Activated T-cell treated with anti-CD3 and anti-CD28 coated beads, Interleukin-2, amount 50 U/mL, for 1 hour (primary cell): ENCODE measurements around the gene FADS2.

Experiments used
- DNase-seq: peaks from one replicate; pipeline ENCODE4 v3.0.0-alpha.2; 2020

The FADS2 gene

DNA sequence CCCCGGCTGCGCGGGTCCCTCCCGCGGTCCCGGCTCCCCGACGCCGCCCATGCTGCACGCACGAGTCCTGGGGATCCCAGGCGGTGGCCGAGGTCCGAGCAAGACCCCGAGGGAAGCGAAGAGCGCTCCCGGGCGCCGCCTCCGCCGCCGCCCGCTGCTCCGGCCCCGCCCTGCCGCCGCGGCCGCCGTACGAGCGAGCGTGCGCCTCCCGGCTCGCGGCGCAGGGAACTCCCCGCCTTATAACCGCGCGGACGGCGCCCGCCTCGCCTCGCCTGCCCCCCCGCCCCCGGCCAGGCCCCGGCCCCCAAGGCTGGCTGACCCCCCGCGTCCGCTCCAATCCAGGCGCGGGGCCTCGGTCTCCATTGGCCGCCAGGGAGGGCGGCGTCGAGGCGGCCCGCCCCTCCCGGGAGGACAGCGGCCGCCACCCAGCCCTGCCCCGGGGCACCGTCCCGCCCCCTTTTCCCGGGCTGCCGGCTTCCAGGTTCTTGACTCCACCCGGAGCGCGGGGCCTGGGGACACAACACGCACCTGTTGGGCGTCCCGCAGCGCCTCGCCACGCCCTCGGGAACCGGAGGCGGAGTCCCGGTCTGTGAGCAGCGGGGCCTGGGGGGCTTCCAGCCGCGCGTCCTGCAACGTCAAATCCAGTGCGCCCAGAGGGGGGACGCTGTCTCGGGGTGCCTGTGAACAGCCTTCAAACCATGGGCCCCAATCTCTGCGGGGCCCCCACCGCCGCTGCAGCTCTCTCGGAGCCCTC is 63.4 kb downstream of the FADS2 start, which contains the start of gene FADS3:
Gene FADS3 (minus strand): TSS at position 215 of the 754 bp plus-strand sequence. CDS start 164 bp downstream, at position 51.
- peak; percentile 71 for DNase-seq

- no peak for DNase-seq
Observed at GRCh38 chr11:61892085-61892370, 63.9 kb downstream of the FADS2 start.

- DNase-seq = no peak
Observed at GRCh38 chr11:61893981-61894380, 65.9 kb downstream of the FADS2 start.

DNA sequence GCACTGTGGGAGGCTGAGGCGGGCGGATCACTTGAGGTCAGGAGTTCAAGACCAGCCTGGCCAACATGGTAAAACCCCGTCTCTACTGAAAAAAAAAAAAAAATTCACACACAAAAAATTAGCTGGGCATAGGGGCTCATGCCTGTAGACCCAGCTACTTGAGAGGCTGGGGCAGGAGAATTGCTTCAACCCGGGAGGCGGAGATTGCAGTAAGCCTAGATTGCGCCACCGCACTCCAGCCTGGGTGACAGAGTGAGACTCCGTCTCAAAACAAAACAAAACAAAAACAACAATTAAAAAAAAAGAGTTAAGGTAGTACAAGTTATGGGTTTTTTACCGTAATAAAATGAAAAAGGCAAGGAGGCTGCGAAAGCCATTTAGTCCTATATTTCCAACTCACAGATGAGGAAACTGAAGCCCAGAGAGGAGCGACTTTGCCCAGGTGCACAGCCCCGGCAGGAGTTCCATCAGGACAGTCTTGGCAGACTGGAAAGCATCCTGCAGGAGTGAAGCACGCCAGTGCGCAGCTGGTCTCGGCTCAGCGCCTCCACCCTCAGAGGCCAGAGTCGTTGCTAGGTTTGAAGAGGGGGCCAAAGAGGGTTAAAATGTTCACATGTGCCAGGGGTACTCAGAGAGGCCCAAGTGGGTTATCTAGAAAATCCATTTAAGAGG is 67.1 kb downstream of the FADS2 start:
- no peak for DNase-seq

DNA sequence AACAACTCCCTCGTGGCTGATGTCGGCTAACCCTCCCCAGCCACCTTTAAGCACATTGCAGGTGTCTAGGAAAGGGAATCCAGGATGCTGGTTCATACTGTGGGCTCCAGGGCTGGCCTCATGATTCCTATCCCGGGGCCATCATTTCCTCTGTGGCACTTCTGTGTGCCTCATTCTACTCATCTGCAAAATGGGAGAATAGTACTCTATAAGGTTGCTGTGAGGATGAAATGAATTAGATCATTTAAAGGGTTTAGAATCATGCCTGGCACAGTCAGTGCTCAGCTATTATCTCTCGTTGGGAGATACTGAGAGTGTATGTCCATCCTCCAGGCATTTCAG is 67.6 kb downstream of the FADS2 start:
- DNase-seq = no peak

- DNase-seq = no peak
Observed at GRCh38 chr11:61896665-61897386, 68.7 kb downstream of the FADS2 start.

DNA sequence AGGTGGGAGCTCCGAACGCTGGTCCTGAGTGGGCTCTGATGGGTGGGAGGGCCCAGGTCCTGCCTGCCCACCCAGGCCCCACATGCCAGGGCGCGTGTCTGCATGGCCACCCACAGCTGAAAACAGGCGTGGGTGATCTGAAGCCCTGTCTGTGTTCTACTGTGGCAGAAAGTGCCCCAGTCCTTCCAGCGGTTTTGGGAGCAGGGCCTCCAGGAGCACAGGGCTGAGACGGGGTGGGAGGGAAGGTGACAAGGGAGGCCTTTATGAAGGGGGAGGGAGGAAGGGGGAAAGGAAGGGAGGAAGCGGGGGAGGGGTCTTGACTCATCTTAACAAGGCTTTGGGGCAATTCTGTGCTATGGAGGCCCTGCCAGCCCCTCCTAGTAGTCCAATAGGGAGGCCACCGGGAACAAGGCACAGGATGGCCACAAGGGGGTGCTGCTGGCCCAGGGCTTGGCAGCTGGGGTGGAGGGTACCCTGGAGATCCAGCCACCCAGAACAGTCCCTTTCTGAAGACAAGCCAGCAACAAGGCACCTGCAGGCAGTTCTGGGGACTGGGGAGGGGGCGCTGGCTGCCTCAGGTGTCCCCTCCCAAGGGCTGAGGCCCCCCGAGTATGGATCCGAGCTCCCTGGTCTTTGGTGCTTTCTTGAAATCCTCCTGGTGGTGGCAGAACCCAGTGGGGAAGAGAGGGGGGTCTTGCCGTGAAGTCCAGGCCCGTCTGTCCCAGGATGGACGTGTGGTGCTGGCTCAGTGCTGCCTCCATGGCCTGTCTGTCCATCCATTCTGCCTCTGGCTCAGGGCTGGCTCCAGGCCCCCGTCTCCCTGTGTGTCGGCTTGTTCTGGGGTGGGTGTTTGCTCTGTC is 69.5 kb downstream of the FADS2 start:
- peak; percentile 83 for DNase-seq

GRCh38 chr11:61898247-61898582 is 70.1 kb downstream of the FADS2 start:
- no peak for DNase-seq

- peak; percentile 97 for DNase-seq
Observed at GRCh38 chr11:61899146-61899841, 71.2 kb downstream of the FADS2 start.

DNA sequence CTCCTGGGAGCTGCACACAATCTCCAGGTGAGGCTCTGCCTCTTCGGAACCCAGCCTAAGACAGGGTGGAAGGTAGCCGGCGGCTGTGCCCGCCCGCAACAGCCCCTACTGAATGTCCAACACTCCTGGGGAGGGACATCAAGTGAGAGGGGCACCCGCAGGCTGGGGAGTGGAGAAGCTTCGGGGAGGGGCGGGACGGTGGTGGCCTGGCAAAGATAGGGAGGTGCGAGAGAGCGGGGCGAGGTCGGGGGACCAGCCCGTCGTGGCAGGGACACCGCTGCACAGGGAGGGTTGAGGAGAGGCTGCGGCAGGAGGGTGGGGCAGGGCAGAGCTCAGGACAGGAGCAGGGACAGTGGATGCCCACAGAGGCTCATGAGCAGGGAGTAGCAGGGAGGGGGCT is 72.2 kb downstream of the FADS2 start:
- no peak for DNase-seq

- no peak for DNase-seq
Observed at GRCh38 chr11:61901397-61901796, 73.3 kb downstream of the FADS2 start.

- DNase-seq = no peak
Observed at GRCh38 chr11:61902313-61902712, 74.2 kb downstream of the FADS2 start.

- DNase-seq = no peak
Observed at GRCh38 chr11:61903845-61904244, 75.7 kb downstream of the FADS2 start.

DNA sequence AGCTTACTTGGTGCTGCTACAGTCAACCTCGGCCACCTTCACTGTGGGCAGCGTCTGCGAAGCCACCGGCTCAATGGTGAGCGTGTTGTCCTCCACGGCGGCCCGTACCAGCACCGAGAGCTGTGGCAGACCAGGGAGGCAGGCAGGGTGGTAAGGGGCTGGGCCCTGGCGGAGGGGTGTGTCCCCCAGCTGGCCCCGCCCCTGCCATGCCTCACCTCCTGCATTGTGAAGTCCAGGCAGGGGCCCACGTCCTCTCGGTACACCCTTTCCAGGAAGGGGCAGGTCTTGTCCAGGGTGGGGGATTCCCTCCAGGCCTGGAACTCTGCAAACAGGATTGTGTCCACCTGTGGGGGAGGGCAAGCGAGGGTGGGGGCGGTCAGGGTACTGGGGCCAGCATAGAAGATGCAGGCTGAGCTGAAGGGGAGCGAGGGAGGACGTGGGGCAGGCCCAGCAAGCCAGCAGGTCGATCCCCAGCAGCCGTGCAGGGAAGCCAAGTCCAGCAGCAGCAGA is 76.5 kb downstream of the FADS2 start:
- no peak for DNase-seq

GRCh38 chr11:61905067-61905696 is 77.1 kb downstream of the FADS2 start:
- DNase-seq = no peak

- DNase-seq = no peak
Observed at GRCh38 chr11:61905801-61906521, 77.9 kb downstream of the FADS2 start.

GRCh38 chr11:61906522-61906909 is 78.4 kb downstream of the FADS2 start:
- no peak for DNase-seq

- DNase-seq = no peak
Observed at GRCh38 chr11:61907282-61907681, 79.2 kb downstream of the FADS2 start.

DNA sequence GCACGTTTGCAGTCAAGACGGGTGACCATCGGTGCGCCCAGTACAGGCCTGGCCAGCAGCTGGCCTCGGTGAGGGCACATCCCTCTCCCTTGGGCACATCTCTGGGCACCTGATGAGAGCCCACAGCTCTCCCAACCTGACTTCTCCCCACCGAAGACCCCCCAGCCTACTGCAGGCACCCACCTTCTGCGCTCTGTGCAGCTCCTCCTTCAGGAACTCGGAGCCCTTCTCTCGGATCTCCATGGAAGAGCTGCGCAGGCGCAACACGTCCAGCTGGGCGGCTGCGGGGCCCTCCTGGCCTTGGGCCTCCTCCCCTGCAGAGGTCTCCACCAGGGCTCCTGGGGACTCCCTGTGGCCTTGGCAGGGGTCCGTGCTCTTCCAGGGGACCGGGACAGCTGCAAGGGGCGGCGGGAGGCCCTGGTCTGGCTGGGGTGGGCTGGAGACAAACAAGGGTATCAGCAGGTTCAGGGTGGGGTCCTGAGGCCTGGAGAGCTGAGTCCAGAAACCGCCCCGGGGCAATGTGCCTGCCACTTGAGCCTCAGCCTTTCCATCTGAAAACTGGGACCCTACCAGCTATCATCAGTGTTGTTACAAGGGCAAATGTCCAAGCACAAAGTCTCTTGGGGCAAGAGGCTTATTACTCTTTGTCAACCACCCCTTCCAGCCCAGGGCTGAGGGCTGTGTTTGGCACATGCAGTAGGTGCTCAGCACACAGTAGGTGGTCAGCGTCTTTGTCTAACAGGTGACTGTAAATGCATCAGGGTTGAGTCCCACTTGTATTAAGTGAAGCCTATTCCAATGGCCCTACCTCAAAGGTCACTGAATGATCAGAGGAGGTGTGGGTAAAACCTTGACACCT is 80.0 kb downstream of the FADS2 start:
- no peak for DNase-seq

- no peak for DNase-seq
Observed at GRCh38 chr11:61908730-61909316, 80.7 kb downstream of the FADS2 start.
